Measurements from ENCODE around the gene MPPED1. TPM values are rescaled to one million over a fixed set of nuclear protein-coding genes. Genes with fewer than 3 reads are reported as not detected.

Gene MPPED1
- total and polyA plus RNA-seq, 12 donors = 0.01 TPM; not detected in 11

- H3K4me1 ChIP-seq = peaks cover 0 to 7% (median 0%) of the 10 kb centered on the region in 9 donors
- ATAC-seq (no peak), DNase-seq (no peak)
- H3K27me3 ChIP-seq = peaks cover 0 to 27% (median 6%) of the 10 kb centered on the region in 7 donors
- no peak overlapping the region for H3K27ac ChIP-seq
- TF ChIP-seq, protein P1, sequence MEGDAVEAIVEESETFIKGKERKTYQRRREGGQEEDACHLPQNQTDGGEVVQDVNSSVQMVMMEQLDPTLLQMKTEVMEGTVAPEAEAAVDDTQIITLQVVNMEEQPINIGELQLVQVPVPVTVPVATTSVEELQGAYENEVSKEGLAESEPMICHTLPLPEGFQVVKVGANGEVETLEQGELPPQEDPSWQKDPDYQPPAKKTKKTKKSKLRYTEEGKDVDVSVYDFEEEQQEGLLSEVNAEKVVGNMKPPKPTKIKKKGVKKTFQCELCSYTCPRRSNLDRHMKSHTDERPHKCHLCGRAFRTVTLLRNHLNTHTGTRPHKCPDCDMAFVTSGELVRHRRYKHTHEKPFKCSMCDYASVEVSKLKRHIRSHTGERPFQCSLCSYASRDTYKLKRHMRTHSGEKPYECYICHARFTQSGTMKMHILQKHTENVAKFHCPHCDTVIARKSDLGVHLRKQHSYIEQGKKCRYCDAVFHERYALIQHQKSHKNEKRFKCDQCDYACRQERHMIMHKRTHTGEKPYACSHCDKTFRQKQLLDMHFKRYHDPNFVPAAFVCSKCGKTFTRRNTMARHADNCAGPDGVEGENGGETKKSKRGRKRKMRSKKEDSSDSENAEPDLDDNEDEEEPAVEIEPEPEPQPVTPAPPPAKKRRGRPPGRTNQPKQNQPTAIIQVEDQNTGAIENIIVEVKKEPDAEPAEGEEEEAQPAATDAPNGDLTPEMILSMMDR (IDR thresholded peaks at IDR 0.05) = no peak
- H3K36me3 ChIP-seq = no peaks in the 10 kb centered on the region
- intact Hi-C loops (cut with DNase I) = no loop called here
- 37 to 53% methylated on average over 8 of the region's 8 CpGs for WGBS, 2 donors
- H3K9me3 ChIP-seq = no peaks in the 10 kb centered on the region
- H3K4me3 ChIP-seq = no peak overlapping the region
Measured at GRCh38 chr22:43446916-43447315, 35.1 kb downstream of the MPPED1 start.

GRCh38 chr22:43447380-43447779, 35.6 kb downstream of the MPPED1 start:
- ATAC-seq = no peak
- Histone ChIP-seq H3K36me3 (no peaks in the 10 kb centered on the region), H3K9me3 (no peaks in the 10 kb centered on the region), H3K27me3 (peaks cover 0 to 28% (median 7%) of the 10 kb centered on the region in 7 donors), H3K4me1 (peaks cover 0 to 7% (median 0%) of the 10 kb centered on the region in 9 donors), H3K27ac (no peak overlapping the region), H3K4me3 (no peak overlapping the region)
- TF ChIP-seq, protein P1 (IDR thresholded peaks at IDR 0.05) = no peak
- DNase-seq = no peak
- 38 to 50% methylated on average over 10 of the region's 10 CpGs for WGBS, 2 donors
- intact Hi-C loops (cut with DNase I) = no loop called here

DNA sequence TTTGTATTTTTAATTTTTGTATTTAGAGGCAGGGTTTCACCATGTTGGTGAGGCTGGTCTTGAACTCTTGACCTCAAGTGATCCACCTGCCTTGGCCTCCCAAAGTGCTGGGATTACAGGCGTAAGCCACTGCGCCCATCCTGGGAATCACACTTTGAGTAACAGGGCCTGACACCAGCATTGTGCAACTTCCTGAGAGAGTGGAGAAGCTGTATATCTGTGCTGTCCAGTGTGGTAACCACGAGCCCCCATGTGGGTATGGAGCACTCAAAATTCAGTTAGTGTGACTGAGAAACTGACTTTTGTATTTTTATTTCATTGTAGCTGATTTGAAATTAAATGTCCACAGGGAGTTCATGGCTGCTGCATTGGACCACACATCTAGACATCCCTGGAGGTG, 36.2 kb downstream of the MPPED1 start:
- ATAC-seq (no peak), DNase-seq (no peak)

DNA sequence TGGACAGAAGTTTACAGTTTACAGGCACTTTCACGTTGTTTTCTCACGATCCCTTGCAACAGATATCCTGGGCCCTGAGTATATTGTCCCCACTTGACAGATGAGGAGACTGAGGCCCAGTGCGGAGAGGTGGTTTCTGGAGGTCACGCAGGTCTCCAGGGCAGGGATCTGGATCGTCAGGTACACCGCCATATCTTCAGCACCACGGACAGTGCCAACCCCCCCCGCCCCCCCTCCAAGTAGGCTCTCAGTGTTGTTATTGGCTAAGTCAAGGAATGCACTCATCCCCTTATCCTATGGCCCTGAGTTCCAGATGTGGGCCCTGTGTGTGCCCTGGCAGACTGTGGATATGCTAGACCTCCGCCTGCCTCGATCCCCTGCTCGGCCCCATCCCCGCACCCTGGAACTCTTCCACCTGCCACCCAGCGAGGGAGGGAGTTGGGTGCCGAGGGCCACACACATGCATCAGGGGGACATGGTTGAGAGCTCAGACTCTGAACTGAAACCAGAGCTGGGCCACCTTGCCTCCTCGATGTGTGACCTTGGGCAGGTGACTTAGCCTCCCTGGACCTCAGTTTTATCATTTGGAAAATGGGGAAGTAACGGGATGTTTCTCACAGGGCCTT, 37.5 kb downstream of the MPPED1 start:
- intact Hi-C loops (cut with DNase I) = no loop called here
- H3K4me1 ChIP-seq = peaks cover 0 to 7% (median 0%) of the 10 kb centered on the region in 9 donors
- H3K36me3 ChIP-seq = no peaks in the 10 kb centered on the region
- H3K27me3 ChIP-seq = peaks cover 0 to 37% (median 12%) of the 10 kb centered on the region in 7 donors
- no peaks in the 10 kb centered on the region for H3K9me3 ChIP-seq
- DNase-seq (no peak), ATAC-seq (no peak)
- WGBS, 2 donors = 62 to 65% methylated on average over 16 of the region's 16 CpGs
- H3K27ac ChIP-seq = no peak overlapping the region
- TF ChIP-seq, protein P1 (IDR thresholded peaks at IDR 0.05) = no peak
- no peak overlapping the region for H3K4me3 ChIP-seq

More for the DNA sequence above, 36.2 kb downstream of the MPPED1 start:
- Histone ChIP-seq H3K4me1 (peaks cover 0 to 7% (median 0%) of the 10 kb centered on the region in 9 donors), H3K4me3 (no peak overlapping the region), H3K36me3 (no peaks in the 10 kb centered on the region), H3K27me3 (peaks cover 0 to 30% (median 7%) of the 10 kb centered on the region in 7 donors), H3K9me3 (no peaks in the 10 kb centered on the region), H3K27ac (no peak overlapping the region)
- 79 to 88% methylated on average over 3 of the region's 3 CpGs for WGBS, 2 donors
- intact Hi-C loops (cut with DNase I) = no loop called here
- TF ChIP-seq, protein P1 (IDR thresholded peaks at IDR 0.05) = no peak

Measured in heart right ventricle (tissue), 16 donors.